HG03025 (cell line): ENCODE measurements around the gene UBR4.
"Not testable (repeated sequence)": the region's sequence is repeated elsewhere in the genome, so short reads cannot be mapped to it uniquely, and the experiment has no call there.

ENCODE experiments used
- ATAC-seq: cut with Tn5 transposase; IDR thresholded peaks from one replicate; pipeline ENCODE4 v1.9.1; 2021; ENCODE audit warnings: mild to moderate bottlenecking, moderate library complexity; ENCODE audit not compliant: unreplicated experiment, low FRiP score

UBR4 gene

DNA sequence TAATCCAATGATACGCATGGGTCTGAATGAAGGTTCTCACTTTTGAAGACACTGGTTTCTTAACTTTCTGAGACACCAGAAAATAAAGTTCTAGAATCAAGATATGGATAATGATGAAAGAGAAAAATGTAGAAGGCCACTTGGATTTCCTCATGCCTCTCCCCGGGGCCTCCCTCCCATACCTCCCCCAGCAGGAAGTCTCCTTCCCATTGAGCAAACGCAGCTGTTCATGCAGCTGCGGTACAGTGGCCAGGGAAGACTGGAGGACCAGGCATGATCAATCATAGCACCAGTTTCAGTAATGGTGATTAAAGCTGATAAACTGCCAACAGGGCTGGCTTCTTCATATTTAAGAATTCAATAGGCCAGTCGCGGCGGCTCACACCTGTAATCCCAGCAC, 10.9 kb upstream of the UBR4 start:
- ATAC-seq: no peak

DNA sequence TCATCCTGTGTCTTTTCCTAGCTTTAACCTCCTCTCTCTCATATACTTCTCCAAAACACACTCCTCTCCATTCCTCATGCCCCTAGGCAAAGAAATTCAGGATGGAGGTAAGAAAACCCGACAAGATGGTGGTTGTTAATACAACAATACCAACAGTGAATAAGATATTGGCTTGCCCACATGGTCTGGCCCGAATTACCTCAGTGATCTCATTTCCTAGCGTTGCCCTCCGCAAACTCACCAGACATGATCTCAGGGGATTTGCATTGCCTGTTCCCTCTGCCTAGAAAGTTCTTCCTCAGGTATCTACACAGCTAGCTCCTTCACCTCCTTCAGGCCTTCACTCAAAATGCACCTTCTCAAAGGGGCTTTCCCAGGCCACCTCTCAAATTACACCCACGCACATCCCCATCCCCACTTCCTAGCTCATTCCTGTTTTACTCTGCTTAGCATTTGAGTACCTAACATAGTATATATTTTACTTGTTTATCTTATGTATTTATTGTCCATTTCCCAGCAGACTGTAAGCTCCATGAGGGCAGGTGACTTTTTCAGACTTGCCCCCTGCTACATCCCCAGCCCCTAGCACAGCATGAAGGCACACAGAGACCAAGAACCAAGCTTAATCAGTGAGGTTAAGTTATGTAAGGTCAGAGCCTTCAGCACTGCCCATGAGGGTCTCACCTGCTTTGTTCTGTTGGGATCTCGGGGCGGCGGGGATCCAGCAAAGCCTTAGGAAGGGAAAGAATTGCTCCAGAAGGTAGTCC, 10.2 kb upstream of the UBR4 start:
- ATAC-seq: no peak

DNA sequence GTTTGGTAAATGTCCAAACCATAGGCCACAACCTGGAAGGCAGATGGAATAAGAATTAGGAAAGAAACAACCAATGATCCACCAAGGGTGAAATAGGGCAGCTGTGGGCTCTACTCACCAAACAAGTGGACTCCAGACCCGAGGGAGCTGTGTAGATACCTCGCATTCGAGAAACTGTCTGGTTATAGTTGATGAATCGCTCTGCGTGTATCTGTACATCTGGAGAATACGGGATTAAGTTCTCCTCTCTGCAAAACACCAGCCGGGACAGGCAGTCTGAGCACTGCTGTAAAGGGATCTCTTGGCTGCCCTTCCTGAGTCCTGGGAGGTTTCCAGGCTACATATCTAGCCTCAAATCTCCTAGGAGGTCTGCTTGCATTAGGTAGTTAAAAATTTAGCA, 9.4 kb upstream of the UBR4 start:
- no peak for ATAC-seq

DNA sequence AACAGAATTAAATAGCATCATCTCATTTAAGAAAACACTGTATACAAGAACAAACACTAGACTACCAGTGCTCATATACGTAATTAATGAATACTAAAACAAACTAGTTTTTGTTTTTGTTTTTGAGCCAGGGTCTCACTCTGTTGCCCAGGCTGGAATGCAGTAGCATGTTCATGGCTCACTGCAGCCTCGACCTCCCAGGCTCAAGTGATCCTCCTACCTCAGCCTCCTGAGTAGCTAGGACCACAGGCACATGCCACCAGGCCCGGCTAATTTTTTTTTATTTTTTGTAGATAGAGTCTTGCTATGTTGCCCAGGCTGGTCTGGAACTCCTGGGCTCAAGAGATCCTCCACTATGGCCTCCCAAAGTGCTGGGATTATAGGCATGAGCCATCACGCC, 6.5 kb upstream of the UBR4 start:
- ATAC-seq: not testable (repeated sequence)

DNA sequence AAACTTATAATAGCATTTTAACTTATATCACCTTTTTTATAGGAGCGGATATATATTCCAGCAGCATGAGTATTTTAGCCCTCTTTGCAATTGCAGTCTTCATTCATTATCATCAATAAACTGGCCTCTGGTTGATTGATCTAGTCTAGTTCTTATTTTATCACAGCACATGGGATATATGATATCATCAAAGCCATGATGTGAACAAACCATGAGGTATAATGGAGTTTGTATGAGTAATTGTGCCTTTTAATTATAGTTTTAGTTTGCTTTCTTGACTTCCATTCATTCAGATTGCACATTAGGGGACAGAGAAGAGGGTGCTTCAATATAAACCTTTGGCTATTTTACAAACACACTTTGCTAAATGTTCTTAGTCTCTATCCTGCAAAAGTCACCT, 3.5 kb upstream of the UBR4 start:
- ATAC-seq: no peak

DNA sequence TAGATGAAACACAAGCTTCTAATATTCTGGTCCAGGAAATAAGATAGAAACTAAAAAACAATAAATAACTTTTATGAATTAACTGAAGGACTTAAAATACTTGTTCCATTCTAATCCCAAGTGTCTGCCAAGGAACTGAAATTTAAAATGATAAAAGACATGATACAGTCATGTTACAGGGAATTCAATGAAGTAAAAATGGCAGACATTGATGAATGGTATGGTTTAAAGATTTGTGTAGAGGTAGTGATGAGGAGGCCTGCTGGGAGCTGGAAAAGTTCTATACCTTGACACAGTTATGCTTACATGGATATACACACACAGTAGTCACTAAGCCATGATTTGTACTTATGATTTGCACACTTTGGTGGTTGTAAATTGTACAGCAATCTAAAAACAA, 2.1 kb upstream of the UBR4 start:
- ATAC-seq: no peak

DNA sequence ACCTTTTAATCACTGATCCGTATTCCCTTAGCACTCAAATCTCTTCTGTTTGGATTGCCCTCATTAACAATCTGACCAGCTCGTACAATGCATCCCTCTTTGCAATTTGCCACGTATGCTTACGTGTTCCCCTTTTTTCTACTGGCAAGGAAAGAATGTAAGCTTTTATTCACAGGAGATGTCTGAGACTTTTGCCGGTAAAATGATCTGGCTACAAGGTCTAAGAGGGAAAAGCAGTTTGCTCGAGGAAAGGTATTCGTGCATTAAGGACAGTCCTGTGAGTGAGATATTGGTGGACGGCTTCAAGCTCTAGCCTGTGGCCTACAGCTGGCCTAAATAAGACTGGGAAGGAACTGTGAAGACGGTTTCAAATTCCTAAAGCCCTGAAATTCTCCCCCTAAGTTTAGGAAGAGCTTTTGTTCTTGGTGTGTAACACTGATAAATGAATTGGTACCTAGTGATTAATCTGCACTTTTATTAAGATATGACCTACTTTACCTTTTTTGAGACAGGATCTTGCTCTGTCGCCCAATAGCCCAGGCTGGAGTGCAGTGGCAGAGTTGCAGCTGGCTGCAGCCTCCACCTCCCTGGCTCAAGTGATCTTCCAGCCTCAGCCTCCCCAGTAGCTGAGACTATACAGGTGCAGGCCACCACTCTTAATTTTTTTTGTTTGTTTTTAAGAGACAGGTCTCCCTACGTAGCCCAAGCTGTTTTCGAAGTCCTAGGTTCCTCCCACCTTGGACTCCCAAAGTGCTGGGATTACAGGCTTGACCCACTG, 895 bp upstream of the UBR4 start:
- ATAC-seq: no peak

DNA sequence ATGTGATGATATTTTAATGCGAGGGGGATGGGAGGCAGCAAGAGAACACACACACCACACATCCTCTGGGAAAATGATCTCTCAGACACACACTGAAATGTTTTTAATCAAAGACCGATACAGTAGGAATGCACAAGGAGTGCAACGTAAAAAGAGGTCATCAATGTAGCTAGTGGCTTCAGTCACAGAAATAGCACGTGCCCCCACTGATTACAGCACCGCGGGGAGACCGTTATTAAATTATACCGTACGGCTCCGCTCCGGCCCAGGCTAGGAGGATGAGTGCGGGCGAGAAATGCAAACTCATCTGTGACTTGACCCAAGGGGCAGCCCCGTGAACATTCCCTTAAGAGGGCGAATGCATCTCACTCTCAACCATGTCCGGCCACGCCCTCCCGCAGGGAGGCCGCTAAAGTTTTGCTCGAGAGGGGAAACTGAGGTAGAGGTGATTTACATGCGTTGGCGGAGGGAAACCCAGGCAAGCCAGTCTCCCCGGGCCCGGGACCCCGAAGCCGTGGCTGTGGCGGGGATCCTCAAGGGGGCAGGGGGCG, 552 bp downstream of the UBR4 start:
- ATAC-seq: peak; percentile 37

DNA sequence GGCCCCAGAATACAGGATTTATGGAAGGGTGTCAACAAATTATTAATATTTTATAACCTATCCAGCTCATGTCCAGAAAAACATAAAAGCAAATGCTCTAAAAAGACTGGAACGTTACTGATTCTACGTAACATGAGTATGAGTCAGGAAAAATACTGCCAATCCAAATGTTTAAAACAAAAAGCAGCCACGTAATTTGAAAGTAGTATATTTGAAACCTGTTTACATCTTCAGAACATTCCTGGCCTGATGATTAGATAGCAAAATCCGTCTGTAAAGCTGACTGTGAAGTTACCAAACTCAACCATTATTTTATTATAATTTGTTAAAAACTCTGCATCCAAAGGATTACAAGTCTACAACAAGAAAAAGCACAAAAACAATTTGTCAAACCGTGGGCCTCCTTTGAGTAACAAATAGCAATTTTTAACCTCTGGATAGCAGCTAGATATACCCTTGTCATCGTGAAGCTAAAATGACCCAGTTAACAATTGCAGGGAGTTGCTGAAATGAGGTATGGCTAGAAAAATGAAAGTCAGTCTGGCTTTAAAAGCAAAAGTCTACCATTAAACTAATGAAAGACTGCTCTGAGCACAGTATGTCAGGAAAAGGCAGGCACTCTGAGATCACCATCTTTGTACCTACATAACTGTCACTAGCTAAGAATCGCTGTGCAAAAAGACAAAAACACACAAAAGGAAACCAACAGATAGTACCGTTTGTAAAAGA, 1.2 kb downstream of the UBR4 start:
- ATAC-seq: no peak

DNA sequence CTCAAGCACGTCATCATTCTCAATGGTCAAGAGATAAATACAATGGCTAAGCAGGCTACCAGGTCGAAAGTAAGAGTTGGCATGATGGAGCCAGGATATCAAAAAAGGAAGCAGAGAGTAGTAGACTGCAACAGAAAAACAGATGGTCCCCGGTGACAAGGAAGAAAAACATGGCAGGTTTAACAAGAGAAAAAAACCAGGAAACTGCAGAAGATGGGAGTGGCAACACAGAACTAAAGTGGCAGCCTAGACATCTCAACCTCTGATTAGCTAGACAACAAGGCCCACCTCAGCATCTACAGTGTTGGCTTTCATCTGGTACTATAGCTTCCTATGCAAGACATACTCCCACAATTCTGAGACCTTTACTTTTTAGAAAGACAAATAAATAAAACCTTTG, 3.1 kb downstream of the UBR4 start:
- no peak for ATAC-seq

DNA sequence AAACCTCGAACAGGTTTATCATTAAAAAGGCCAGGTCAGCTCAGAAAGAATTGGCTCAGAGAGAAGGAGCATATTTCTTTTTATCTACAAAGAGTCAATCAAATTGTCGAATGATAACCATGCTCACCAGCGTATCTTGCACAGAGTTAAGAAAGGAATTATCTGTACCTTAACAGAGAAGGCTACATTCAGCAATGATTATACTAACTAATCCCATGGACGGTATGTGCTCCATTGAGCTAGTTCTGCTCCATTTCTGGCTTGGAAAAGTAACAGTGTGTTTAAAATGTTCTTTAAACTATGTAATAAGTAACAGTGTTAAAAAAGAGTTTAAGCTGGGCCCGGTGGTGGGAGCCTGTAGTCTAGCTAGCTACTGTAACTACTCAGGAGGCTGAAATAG, 4.2 kb downstream of the UBR4 start:
- ATAC-seq: no peak

DNA sequence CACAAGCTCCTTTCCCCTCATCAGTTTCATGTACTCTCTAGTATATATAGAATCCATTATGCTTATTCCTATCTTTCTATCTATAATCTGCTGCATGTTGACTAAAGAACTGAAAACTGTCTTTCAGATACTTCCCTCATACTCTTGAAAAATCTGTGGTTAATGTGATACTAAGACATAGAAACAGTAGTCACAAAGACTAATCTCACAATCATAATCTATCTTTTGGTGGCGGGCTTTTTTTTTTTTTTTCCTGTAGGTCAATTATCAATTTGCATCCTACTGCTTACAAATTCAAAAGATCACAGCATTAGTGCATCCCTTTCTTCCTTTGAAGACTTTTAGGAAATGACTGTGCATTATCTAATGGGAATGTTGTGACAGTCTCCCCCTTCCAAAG, 4.7 kb downstream of the UBR4 start:
- no peak for ATAC-seq

DNA sequence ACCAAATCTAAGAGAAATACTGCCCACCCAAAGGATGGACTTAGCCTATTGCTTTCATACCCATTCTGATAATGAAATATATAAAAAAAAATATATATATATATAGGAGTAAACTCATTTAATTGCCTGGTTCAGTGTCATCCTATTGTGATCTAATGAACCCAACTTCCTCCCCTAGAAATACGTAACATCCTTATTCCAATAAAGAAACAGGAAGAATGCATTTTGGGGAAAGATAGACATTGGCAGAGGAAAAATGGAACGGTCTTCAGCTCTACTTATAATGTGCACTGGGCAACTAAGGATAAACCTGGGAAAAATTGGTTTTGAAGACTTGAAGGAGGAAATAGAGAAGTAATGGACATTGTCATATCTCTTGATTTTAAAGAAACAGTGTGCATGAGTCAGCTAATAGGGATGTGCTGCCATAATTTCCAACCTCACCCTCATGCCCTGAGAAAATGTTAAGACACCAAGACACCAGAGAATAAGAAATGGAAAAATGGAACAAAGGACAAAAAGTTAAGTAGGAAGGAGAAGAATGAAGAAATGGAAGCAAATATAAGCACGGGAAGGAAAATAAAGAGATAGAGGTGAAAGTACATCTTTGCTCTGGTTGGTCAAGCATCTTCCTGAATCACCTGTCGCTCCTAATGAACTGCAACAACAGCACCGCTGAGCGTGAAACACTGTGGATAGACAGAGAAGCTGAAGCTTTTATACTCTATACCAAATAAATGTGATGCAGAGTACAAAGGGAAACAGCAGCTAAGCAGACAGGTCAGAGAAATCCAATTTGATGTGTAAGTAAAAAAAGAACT, 5.4 kb downstream of the UBR4 start:
- no peak for ATAC-seq

DNA sequence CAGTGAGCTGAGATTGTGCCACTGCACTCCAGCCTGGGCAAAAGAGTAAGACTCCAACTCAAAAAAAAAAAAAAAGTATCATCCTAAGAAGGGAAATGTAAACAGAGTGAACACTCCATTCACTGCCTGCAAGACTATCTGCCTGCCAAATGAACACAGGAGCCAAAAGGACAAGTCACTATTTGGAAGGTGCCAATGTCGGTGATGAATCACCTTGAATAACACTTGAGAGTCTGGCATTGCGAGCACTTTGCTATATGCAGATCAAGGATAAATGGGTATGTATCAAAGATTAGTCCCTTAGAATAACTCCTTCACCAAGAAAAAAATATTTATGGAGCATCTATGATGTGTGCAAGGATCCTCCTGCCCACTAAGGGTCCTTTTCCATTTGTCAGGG, 6.6 kb downstream of the UBR4 start:
- no peak for ATAC-seq

DNA sequence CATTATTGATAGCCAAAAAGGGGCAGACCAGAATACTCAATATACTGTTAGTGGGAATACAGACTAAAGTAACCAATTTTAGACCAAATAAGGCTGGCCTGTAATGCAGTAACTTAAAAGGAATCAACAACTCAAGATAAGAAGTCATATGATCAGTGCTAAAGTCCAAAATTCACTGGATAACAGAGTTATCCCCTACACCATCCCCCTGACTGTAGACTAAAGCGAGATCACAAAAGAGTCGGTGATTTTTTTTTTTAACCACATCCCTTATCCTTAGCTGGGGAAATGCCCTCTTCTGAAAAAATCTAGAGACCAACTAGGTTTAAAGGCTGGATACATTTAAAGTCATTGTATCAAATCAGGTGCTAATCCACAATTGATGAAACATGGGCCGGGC, 7.7 kb downstream of the UBR4 start:
- ATAC-seq: no peak

DNA sequence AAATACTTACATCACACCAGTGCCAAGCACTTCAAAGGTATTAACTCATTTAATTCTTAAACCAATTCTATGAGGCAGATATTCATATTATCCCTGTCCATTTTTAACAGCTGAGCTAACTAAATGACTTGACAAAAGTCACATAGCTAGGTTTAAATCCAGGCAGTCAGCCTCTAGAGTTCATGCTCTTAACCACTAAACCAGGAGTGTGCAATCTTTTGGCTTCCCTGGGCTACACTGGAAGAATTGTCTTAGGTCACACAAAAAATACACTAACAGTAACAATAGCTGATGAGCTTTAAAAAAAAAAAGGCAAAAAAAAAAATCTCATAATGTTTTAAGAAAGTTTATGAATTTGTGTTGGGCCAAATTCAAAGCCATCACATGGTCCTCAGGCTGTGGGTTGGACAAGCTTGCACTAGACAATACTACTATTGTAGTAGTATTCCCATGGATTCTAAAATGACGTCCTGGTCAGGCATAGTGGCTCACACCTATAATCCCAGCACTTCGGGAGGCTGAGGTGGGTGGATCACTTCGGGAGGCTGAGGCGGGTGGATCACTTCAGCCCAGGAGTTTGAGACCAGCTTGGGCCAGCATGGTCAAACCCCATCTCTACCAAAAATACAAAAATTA, 10.0 kb downstream of the UBR4 start:
- no peak for ATAC-seq

DNA sequence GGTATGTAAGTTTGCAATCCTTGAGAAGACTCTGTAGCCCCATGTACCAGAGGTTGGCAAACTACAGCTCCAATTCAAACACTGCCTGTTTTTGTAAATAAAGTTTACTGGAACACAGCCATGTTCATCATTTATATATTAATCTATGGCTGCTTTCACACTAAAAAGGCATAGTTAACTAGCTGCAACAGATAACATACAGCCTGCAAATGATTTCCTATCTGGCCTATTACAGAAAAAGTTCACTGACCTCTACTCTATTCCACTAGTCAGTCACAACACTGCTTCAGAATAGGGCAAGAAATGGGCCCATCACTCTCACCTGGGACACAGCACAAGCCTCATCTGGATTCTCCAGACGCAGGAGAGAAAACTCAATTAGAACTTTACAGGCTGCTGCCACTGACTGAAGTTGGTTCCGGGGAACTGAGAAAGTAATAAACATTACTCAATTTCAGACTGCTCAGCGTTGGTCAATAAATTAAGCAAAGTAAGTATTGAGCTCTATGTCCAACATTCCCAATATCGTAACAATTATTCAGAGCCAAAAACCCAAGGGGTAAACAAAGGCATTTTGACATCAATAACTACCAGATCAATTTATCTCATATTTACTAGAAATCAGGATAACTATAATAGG, 10.6 kb downstream of the UBR4 start:
- ATAC-seq: no peak

DNA sequence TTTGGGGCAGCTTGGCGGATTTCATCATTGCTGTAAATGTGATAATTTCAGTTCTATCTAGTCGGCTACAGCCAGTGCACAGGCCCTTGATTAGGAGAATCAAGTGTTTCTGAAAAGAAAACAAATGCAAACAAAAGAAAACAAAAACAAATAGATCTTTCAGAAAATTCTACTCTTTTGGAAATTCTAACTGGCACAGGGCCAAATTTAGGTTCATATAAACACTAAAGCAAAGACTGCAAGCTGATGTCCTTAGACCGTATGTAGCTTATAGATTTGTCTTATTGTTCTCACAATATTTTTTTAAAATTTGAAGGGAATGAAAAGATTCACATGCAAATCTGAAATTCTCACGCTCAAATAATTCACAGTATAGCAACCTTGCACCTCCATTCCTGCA, 11.2 kb downstream of the UBR4 start:
- ATAC-seq: no peak

DNA sequence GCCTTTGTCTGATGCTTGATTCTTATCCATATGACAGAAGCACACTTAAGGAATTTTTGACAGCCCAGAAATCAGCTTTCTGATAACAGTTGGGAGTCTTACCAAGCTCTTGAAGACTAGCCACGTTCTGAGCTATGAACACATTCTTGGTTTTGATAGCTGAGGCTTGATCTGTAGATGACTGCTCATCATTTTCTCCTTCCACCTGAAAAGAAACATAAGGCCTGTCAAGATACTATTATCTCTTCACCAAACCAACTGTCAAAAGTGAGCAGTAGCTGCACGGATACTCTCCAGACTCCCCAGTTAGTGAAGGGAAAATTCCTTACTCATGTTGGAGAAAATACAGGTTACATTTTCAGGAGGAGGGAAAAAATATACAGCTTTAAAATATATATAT, 12.2 kb downstream of the UBR4 start:
- ATAC-seq: no peak
